Measurements from ENCODE around the gene KIF13A.
"Not testable (repeated sequence)": the region's sequence is repeated elsewhere in the genome, so short reads cannot be mapped to it uniquely, and the experiment has no call there.

The KIF13A gene

DNA sequence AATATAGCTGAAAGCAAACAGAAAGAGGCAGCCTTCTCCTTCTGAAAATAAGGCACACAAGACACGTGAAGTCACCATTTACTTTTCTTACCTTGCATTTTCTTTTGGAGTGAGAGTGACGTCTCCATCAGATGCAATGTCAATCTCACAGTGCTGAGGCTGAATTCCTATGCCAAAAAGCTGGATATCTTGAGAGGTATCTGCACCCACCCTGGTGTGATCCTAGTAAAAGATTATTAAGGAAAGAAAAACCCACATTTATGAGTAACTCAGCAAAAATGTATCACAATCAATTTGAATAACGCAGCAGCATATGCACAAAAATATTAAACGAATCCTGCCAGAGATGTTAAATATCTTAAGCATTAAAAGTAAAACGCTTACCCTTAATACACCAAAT is 159.3 kb downstream of the KIF13A start:
- H3K4me1 ChIP-seq (ENCODE audit: control insufficient read depth, insufficient read depth, low read length) = peaks cover 6% of the 10 kb centered on the region
- peaks cover 61% of the 10 kb centered on the region for H3K36me3 ChIP-seq (ENCODE audit: insufficient read depth, low read length)
- H3K4me2 ChIP-seq (ENCODE audit: low read length) = no peak overlapping the region
- no peak overlapping the region for H3K4me3 ChIP-seq (ENCODE audit: low read length)
- no peaks in the 10 kb centered on the region for H3K27me3 ChIP-seq (ENCODE audit: control insufficient read depth, insufficient read depth, low read length)
- H3K9me3 ChIP-seq (replicated peaks; ENCODE audit: low read length) = no peaks in the 10 kb centered on the region
- no peak overlapping the region for H3K9ac ChIP-seq (ENCODE audit: low read depth, low read length)

- Histone ChIP-seq H3K27me3 (ENCODE audit: control insufficient read depth, insufficient read depth, low read length) (no peaks in the 10 kb centered on the region), H3K4me1 (ENCODE audit: control insufficient read depth, insufficient read depth, low read length) (peaks cover 3% of the 10 kb centered on the region), H3K4me3 (ENCODE audit: low read length) (no peak overlapping the region), H3K9ac (ENCODE audit: low read depth, low read length) (no peak overlapping the region), H3K4me2 (ENCODE audit: low read length) (no peak overlapping the region), H3K9me3 (replicated peaks; ENCODE audit: low read length) (no peaks in the 10 kb centered on the region), H3K36me3 (ENCODE audit: insufficient read depth, low read length) (peaks cover 65% of the 10 kb centered on the region)
Observed at GRCh38 chr6:17826301-17826700, 161.1 kb downstream of the KIF13A start.

- no peak overlapping the region for H3K9ac ChIP-seq (ENCODE audit: low read depth, low read length)
- H3K36me3 ChIP-seq (ENCODE audit: insufficient read depth, low read length) = peaks cover 23% of the 10 kb centered on the region
- no peaks in the 10 kb centered on the region for H3K4me1 ChIP-seq (ENCODE audit: control insufficient read depth, insufficient read depth, low read length)
- no peak overlapping the region for H3K4me2 ChIP-seq (ENCODE audit: low read length)
- no peaks in the 10 kb centered on the region for H3K27me3 ChIP-seq (ENCODE audit: control insufficient read depth, insufficient read depth, low read length)
- no peaks in the 10 kb centered on the region for H3K9me3 ChIP-seq (replicated peaks; ENCODE audit: low read length)
- H3K4me3 ChIP-seq (ENCODE audit: low read length) = no peak overlapping the region
Observed at GRCh38 chr6:17820055-17820454, 167.4 kb downstream of the KIF13A start.

GRCh38 chr6:17817763-17818162 is 169.7 kb downstream of the KIF13A start:
- Histone ChIP-seq H3K27me3 (ENCODE audit: control insufficient read depth, insufficient read depth, low read length) (no peaks in the 10 kb centered on the region), H3K9ac (ENCODE audit: low read depth, low read length) (no peak overlapping the region), H3K9me3 (replicated peaks; ENCODE audit: low read length) (no peaks in the 10 kb centered on the region), H3K4me3 (ENCODE audit: low read length) (no peak overlapping the region), H3K36me3 (ENCODE audit: insufficient read depth, low read length) (peaks cover 25% of the 10 kb centered on the region), H3K4me1 (ENCODE audit: control insufficient read depth, insufficient read depth, low read length) (no peaks in the 10 kb centered on the region), H3K4me2 (ENCODE audit: low read length) (no peak overlapping the region)

GRCh38 chr6:17816921-17817611 is 170.4 kb downstream of the KIF13A start:
- Histone ChIP-seq H3K4me3 (ENCODE audit: low read length) (no peak overlapping the region), H3K27me3 (ENCODE audit: control insufficient read depth, insufficient read depth, low read length) (no peaks in the 10 kb centered on the region), H3K9me3 (replicated peaks; ENCODE audit: low read length) (no peaks in the 10 kb centered on the region), H3K9ac (ENCODE audit: low read depth, low read length) (no peak overlapping the region), H3K36me3 (ENCODE audit: insufficient read depth, low read length) (peaks cover 24% of the 10 kb centered on the region), H3K4me1 (ENCODE audit: control insufficient read depth, insufficient read depth, low read length) (no peaks in the 10 kb centered on the region), H3K4me2 (ENCODE audit: low read length) (no peak overlapping the region)

GRCh38 chr6:17813542-17813941 is 173.9 kb downstream of the KIF13A start:
- H3K4me3 ChIP-seq (ENCODE audit: low read length) = no peak overlapping the region
- H3K9me3 ChIP-seq (replicated peaks; ENCODE audit: low read length) = no peaks in the 10 kb centered on the region
- no peaks in the 10 kb centered on the region for H3K27me3 ChIP-seq (ENCODE audit: control insufficient read depth, insufficient read depth, low read length)
- no peak overlapping the region for H3K4me2 ChIP-seq (ENCODE audit: low read length)
- peaks cover 25% of the 10 kb centered on the region for H3K36me3 ChIP-seq (ENCODE audit: insufficient read depth, low read length)
- H3K9ac ChIP-seq (ENCODE audit: low read depth, low read length) = no peak overlapping the region
- no peaks in the 10 kb centered on the region for H3K4me1 ChIP-seq (ENCODE audit: control insufficient read depth, insufficient read depth, low read length)

- H3K36me3 ChIP-seq (ENCODE audit: insufficient read depth, low read length) = peaks cover 30% of the 10 kb centered on the region
- H3K4me1 ChIP-seq (ENCODE audit: control insufficient read depth, insufficient read depth, low read length) = no peaks in the 10 kb centered on the region
- no peak overlapping the region for H3K4me3 ChIP-seq (ENCODE audit: low read length)
- H3K4me2 ChIP-seq (ENCODE audit: low read length) = no peak overlapping the region
- no peak overlapping the region for H3K9ac ChIP-seq (ENCODE audit: low read depth, low read length)
- H3K27me3 ChIP-seq (ENCODE audit: control insufficient read depth, insufficient read depth, low read length) = no peaks in the 10 kb centered on the region
- no peaks in the 10 kb centered on the region for H3K9me3 ChIP-seq (replicated peaks; ENCODE audit: low read length)
Observed at GRCh38 chr6:17812311-17812710, 175.1 kb downstream of the KIF13A start.

GRCh38 chr6:17808609-17809008 is 178.8 kb downstream of the KIF13A start:
- Histone ChIP-seq H3K4me3 (ENCODE audit: low read length) (no peak overlapping the region), H3K4me1 (ENCODE audit: control insufficient read depth, insufficient read depth, low read length) (no peaks in the 10 kb centered on the region), H3K9me3 (replicated peaks; ENCODE audit: low read length) (no peaks in the 10 kb centered on the region), H3K4me2 (ENCODE audit: low read length) (no peak overlapping the region), H3K36me3 (ENCODE audit: insufficient read depth, low read length) (peaks cover 19% of the 10 kb centered on the region), H3K27me3 (ENCODE audit: control insufficient read depth, insufficient read depth, low read length) (no peaks in the 10 kb centered on the region), H3K9ac (ENCODE audit: low read depth, low read length) (no peak overlapping the region)

- H3K4me2 ChIP-seq (ENCODE audit: low read length); H3K4me1 ChIP-seq (ENCODE audit: control insufficient read depth, insufficient read depth, low read length); H3K9me3 ChIP-seq (replicated peaks; ENCODE audit: low read length); H3K4me3 ChIP-seq (ENCODE audit: low read length); H3K27me3 ChIP-seq (ENCODE audit: control insufficient read depth, insufficient read depth, low read length); H3K9ac ChIP-seq (ENCODE audit: low read depth, low read length): not testable (repeated sequence)
- peaks cover 17% of the 10 kb centered on the region for H3K36me3 ChIP-seq (ENCODE audit: insufficient read depth, low read length)
Observed at GRCh38 chr6:17807431-17807830, 180.0 kb downstream of the KIF13A start.

DNA sequence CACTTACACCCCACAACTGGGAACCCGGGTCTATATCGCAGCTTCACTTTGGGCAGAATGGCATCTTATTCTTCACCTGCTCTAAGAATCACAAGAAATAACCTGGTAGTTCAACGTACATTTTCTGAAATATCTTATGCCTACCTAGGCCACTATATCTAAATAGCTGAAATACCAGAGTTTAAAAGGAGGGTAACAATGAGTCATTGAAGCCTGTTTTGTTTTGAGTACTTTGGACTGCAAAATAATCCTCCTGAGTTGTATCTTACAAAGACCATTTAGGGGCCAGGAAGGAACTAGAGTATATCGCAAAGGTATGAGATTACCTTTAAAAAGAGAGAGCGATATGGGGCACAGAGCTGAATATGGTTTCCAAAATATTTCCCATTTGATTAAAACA is 184.0 kb downstream of the KIF13A start:
- Histone ChIP-seq H3K4me1 (ENCODE audit: control insufficient read depth, insufficient read depth, low read length) (no peaks in the 10 kb centered on the region), H3K4me3 (ENCODE audit: low read length) (no peak overlapping the region), H3K36me3 (ENCODE audit: insufficient read depth, low read length) (peaks cover 36% of the 10 kb centered on the region), H3K4me2 (ENCODE audit: low read length) (no peak overlapping the region), H3K27me3 (ENCODE audit: control insufficient read depth, insufficient read depth, low read length) (no peaks in the 10 kb centered on the region), H3K9me3 (replicated peaks; ENCODE audit: low read length) (no peaks in the 10 kb centered on the region), H3K9ac (ENCODE audit: low read depth, low read length) (no peak overlapping the region)

GRCh38 chr6:17798477-17799154 is 188.8 kb downstream of the KIF13A start:
- Histone ChIP-seq H3K36me3 (ENCODE audit: insufficient read depth, low read length) (peaks cover 67% of the 10 kb centered on the region), H3K9me3 (replicated peaks; ENCODE audit: low read length) (no peaks in the 10 kb centered on the region), H3K4me1 (ENCODE audit: control insufficient read depth, insufficient read depth, low read length) (no peaks in the 10 kb centered on the region), H3K4me3 (ENCODE audit: low read length) (no peak overlapping the region), H3K27me3 (ENCODE audit: control insufficient read depth, insufficient read depth, low read length) (no peaks in the 10 kb centered on the region), H3K9ac (ENCODE audit: low read depth, low read length) (no peak overlapping the region), H3K4me2 (ENCODE audit: low read length) (no peak overlapping the region)

- Histone ChIP-seq H3K9ac (ENCODE audit: low read depth, low read length) (no peak overlapping the region), H3K4me1 (ENCODE audit: control insufficient read depth, insufficient read depth, low read length) (no peaks in the 10 kb centered on the region), H3K4me2 (ENCODE audit: low read length) (no peak overlapping the region), H3K27me3 (ENCODE audit: control insufficient read depth, insufficient read depth, low read length) (no peaks in the 10 kb centered on the region), H3K9me3 (replicated peaks; ENCODE audit: low read length) (no peaks in the 10 kb centered on the region), H3K36me3 (ENCODE audit: insufficient read depth, low read length) (peaks cover 48% of the 10 kb centered on the region), H3K4me3 (ENCODE audit: low read length) (no peak overlapping the region)
Observed at GRCh38 chr6:17790489-17790888, 196.9 kb downstream of the KIF13A start.
